Thymus (tissue), 11 donors: Measurements from ENCODE around the gene SLC17A7. TPM values are rescaled to one million over a fixed set of nuclear protein-coding genes. Genes with fewer than 3 reads are reported as not detected.
A peak's percentile ranks its signal among the peaks of the same experiment; 100 is the strongest.

Source experiments
- DNase-seq, 9 donors: peaks; one replicate each; pipeline ENCODE4 v3.0.0-alpha.2; 2013; ENCODE audit warnings: low spot score in 9 of 9, low read depth in 6 of 9, missing footprints in 1 of 9
- H3K27ac ChIP-seq, 2 donors: one replicate each; pipeline ENCODE4 v1.5.1; 2013; ENCODE audit warnings: control low read depth in 1 of 2, low read depth in 1 of 2, low read length in 1 of 2, mild to moderate bottlenecking in 1 of 2, moderate library complexity in 1 of 2
- H3K27me3 ChIP-seq, 2 donors: one replicate each; pipeline ENCODE4 v1.5.1; 2013; ENCODE audit warnings: low read length in 1 of 2; ENCODE audit not compliant: control insufficient read depth in 2 of 2, insufficient read depth in 1 of 2
- H3K36me3 ChIP-seq, 2 donors: one replicate each; pipeline ENCODE4 v1.5.1; 2013; ENCODE audit warnings: low read length in 1 of 2, mild to moderate bottlenecking in 1 of 2, moderate library complexity in 1 of 2; ENCODE audit not compliant: control insufficient read depth in 2 of 2, insufficient read depth in 2 of 2
- H3K4me1 ChIP-seq, 2 donors: one replicate each; pipeline ENCODE4 v1.5.1; 2013; ENCODE audit warnings: low read length in 2 of 2; ENCODE audit not compliant: control insufficient read depth in 2 of 2, insufficient read depth in 2 of 2
- H3K4me3 ChIP-seq, 2 donors: one replicate each; pipeline ENCODE4 v1.5.1; 2013; ENCODE audit warnings: low read length in 2 of 2, control low read depth in 1 of 2, mild to moderate bottlenecking in 1 of 2
- H3K9me3 ChIP-seq, 2 donors: one replicate each; pipeline ENCODE4 v1.5.1; 2013; ENCODE audit warnings: low read length in 1 of 2, mild to moderate bottlenecking in 1 of 2; ENCODE audit not compliant: control insufficient read depth in 2 of 2, insufficient read depth in 1 of 2
- WGBS: extraction: QIAGEN DNeasy Blood & Tissue Kit; methylation state at CpG from one replicate; pipeline ENCODE4 v1.1.7; 2013; 5-methylcytosine and 5-hydroxymethylcytosine counted together
- polyA plus RNA-seq: library from polyadenylated mRNA; stranded (reverse); fragments of 200-250 nt; gene quantifications from one replicate; pipeline ENCODE4 v1.2.3, GENCODE V29; 2013
- total RNA-seq: library from RNA; stranded (reverse); fragments of 120-200 nt; gene quantifications from one replicate; pipeline ENCODE4 v1.2.4, GENCODE V29; 2013
- donor health status: healthy.

Gene SLC17A7
- total and polyA plus RNA-seq, 2 donors, result under 0.01 to 0.57 TPM

- 48% methylated on average over 5 of the region's 5 CpGs for WGBS
- Histone ChIP-seq H3K27me3 (peaks cover 0 to 2% of the 10 kb centered on the region in 2 donors), H3K4me1 (peaks cover 9 to 29% of the 10 kb centered on the region in 2 donors), H3K4me3 (no peak overlapping the region), H3K9me3 (peaks cover 0 to 7% of the 10 kb centered on the region in 2 donors), H3K27ac (peak overlapping the region in 1 of 2 donors; percentile 47), H3K36me3 (no peaks in the 10 kb centered on the region)
- peak in 1 of 9 donors; percentile 58 for DNase-seq
Observed at GRCh38 chr19:49409441-49410029, 31.8 kb downstream of the SLC17A7 start.

GRCh38 chr19:49408816-49409440, 32.4 kb downstream of the SLC17A7 start:
- H3K36me3 ChIP-seq, result no peaks in the 10 kb centered on the region
- WGBS, result 88% methylated on average over 8 of the region's 8 CpGs
- DNase-seq, result no peak
- peaks cover 0 to 2% of the 10 kb centered on the region in 2 donors for H3K27me3 ChIP-seq
- peaks cover 9 to 34% of the 10 kb centered on the region in 2 donors for H3K4me1 ChIP-seq
- H3K9me3 ChIP-seq, result peaks cover 0 to 7% of the 10 kb centered on the region in 2 donors
- H3K4me3 ChIP-seq, result no peak overlapping the region
- H3K27ac ChIP-seq, result no peak overlapping the region

DNA sequence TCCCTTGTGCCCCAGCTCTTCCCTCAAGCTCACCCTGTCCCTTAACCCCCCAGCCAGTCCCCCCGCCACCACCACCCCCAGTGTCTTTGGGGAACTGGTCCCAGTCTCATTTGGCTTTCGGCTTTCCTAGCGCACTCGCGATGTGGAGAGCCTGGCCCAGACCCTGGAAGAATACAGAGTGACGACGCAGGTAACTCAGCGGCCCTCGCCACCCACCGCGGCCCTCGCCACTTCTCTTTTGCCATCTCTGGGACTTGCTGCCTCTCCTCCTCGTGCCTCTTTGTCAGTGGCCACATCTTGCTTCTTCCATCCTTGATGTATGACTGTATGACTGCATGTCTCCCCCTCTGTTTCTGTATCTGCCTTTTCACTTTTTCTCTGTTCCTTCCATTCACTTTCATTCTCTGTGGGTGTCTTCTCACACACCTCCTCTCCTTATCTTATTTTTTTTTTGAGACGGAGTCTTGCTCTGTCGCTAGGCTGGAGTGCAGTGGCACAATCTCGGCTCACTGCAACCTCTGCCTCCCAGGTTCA, 33.8 kb downstream of the SLC17A7 start:
- no peak overlapping the region for H3K27ac ChIP-seq
- H3K4me3 ChIP-seq, result no peak overlapping the region
- peaks cover 0 to 7% of the 10 kb centered on the region in 2 donors for H3K9me3 ChIP-seq
- H3K36me3 ChIP-seq, result no peaks in the 10 kb centered on the region
- H3K4me1 ChIP-seq, result peaks cover 9 to 43% of the 10 kb centered on the region in 2 donors
- no peak for DNase-seq
- 95% methylated on average over 16 of the region's 16 CpGs for WGBS
- H3K27me3 ChIP-seq, result peaks cover 0 to 2% of the 10 kb centered on the region in 2 donors

GRCh38 chr19:49407079-49407478, 34.2 kb downstream of the SLC17A7 start:
- Histone ChIP-seq H3K36me3 (no peaks in the 10 kb centered on the region), H3K9me3 (peaks cover 0 to 7% of the 10 kb centered on the region in 2 donors), H3K4me3 (no peak overlapping the region), H3K27me3 (peaks cover 0 to 2% of the 10 kb centered on the region in 2 donors), H3K27ac (no peak overlapping the region), H3K4me1 (peaks cover 9 to 43% of the 10 kb centered on the region in 2 donors)
- 88% methylated on average over 7 of the region's 7 CpGs for WGBS
- DNase-seq, result no peak

DNA sequence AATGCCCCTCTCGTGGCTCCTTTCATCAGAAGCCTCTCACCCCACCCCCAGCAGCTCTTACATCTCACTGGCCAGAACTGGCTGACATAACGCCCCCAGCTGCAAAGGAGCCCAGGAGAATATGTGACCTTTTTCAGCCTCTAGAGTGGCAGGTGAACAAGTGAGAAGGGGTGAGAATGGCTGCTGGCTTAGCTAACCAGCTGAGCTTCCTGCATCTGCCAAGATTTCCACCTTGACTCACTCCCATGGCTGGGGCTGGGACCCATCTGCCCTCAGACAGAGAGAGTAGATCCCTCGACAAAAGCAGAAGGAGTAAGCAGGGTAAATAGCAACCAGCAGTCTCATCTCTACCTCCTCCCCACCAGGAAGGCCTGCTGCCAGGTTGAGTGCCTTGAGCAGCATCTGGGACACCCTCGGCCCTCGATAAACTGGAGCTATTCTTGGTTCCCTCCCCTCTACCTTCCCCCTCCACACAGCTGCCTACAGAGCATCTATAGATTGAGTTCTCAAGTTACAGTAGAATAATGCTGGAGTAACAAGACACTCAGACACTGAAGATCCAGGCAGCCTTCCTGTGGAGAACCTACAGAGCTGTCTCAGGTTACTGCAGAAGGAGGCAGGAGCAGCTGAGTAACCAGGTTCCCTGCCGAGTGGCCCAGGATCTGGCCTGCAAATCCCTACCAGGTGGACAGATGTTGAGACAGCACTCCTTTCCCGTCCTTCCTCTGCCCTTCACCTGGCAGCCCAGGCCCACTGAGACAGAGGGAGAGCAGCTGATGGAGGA, 37.7 kb downstream of the SLC17A7 start:
- WGBS, result 60% methylated on average over 7 of the region's 7 CpGs
- peak in 1 of 9 donors; percentile 46 for DNase-seq
- Histone ChIP-seq H3K4me1 (peaks cover 5 to 36% of the 10 kb centered on the region in 2 donors), H3K9me3 (peaks cover 0 to under 1% of the 10 kb centered on the region in 2 donors), H3K27ac (peak overlapping the region; percentile 8 to 50), H3K27me3 (peaks cover 0 to 2% of the 10 kb centered on the region in 2 donors), H3K4me3 (no peak overlapping the region), H3K36me3 (no peaks in the 10 kb centered on the region)

GRCh38 chr19:49400029-49400428, 41.3 kb downstream of the SLC17A7 start:
- no peaks in the 10 kb centered on the region for H3K36me3 ChIP-seq
- peaks cover 10 to 38% of the 10 kb centered on the region in 2 donors for H3K4me1 ChIP-seq
- 98% methylated on average over 6 of the region's 6 CpGs for WGBS
- peaks cover 0 to 9% of the 10 kb centered on the region in 2 donors for H3K27me3 ChIP-seq
- no peaks in the 10 kb centered on the region for H3K9me3 ChIP-seq
- H3K27ac ChIP-seq, result no peak overlapping the region
- DNase-seq, result no peak
- no peak overlapping the region for H3K4me3 ChIP-seq

- 88% methylated on average over 6 of the region's 6 CpGs for WGBS
- Histone ChIP-seq H3K4me3 (no peak overlapping the region), H3K9me3 (no peaks in the 10 kb centered on the region), H3K27ac (no peak overlapping the region), H3K27me3 (peaks cover 0 to 11% of the 10 kb centered on the region in 2 donors), H3K36me3 (no peaks in the 10 kb centered on the region), H3K4me1 (peaks cover 10 to 35% of the 10 kb centered on the region in 2 donors)
- no peak for DNase-seq
Observed at GRCh38 chr19:49398931-49399330, 42.4 kb downstream of the SLC17A7 start.

- H3K27me3 ChIP-seq, result peaks cover 0 to 16% of the 10 kb centered on the region in 2 donors
- H3K9me3 ChIP-seq, result no peaks in the 10 kb centered on the region
- peaks cover 10 to 32% of the 10 kb centered on the region in 2 donors for H3K4me1 ChIP-seq
- H3K36me3 ChIP-seq, result no peaks in the 10 kb centered on the region
- DNase-seq, result peak in 1 of 9 donors; percentile 38
- H3K4me3 ChIP-seq, result no peak overlapping the region
- 54% methylated on average over 11 of the region's 11 CpGs for WGBS
- H3K27ac ChIP-seq, result no peak overlapping the region
Observed at GRCh38 chr19:49398001-49398615, 43.2 kb downstream of the SLC17A7 start.
